Astrocyte of the cerebellum (primary cell): ENCODE data around the gene MTFR1L.
A peak's percentile ranks its signal among the peaks of the same experiment; 100 is the strongest.

Source experiments
- DNase-seq: peaks from one replicate; pipeline ENCODE4 v3.0.0-alpha.2; 2011; ENCODE audit warnings: low read depth
- H3K4me3 ChIP-seq: 2 replicates; pipeline ENCODE4 v1.5.1; 2011; ENCODE audit warnings: mild to moderate bottlenecking, low read depth, low read length, moderate library complexity
- in situ Hi-C: cut with HindIII; loops from 2 replicates; pipeline ENCODE4 v1.10.0; 2017; ENCODE audit warnings: low sequenced_read_pairs
- TF ChIP-seq, protein P1 (sequence below): IDR thresholded peaks from 2 replicates; pipeline ENCODE4 v1.5.1; 2012; ENCODE audit warnings: low read length, low read depth, moderate library complexity, mild to moderate bottlenecking; ENCODE audit errors: missing control alignments

MTFR1L gene

DNA sequence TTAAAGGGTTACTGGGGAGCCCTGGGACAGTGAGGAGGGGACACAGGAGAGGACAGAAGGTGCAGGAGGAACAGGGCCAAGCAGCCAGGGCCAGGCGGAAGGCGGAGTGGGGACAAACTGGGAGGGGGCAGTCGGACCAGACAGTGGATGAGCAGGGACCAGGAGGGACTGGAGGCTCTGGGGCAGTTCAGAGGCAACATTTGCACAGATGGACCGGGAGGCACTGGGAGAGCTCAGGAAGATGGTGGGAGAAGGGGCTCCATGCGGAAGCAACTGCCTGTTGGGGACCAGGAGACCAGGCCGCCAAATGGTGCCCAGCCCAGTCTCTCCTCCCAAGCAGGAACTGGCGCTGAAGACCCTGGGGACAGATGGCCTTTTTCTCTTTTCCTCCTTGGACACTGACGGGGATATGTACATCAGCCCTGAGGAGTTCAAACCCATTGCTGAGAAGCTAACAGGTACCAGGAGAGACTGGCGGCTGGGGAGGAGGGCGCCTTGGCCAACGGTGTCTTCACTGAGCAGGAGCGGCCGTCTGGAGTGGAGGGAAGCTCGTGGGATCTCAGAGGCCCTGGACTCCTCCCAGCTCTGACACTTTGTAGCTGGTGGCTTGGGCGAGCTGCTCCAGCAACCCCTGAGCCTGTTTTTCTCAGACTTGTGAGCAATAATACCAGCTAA is 18.9 kb upstream of the MTFR1L start:
- in situ Hi-C loops = no loop called here
- TF ChIP-seq, protein P1, sequence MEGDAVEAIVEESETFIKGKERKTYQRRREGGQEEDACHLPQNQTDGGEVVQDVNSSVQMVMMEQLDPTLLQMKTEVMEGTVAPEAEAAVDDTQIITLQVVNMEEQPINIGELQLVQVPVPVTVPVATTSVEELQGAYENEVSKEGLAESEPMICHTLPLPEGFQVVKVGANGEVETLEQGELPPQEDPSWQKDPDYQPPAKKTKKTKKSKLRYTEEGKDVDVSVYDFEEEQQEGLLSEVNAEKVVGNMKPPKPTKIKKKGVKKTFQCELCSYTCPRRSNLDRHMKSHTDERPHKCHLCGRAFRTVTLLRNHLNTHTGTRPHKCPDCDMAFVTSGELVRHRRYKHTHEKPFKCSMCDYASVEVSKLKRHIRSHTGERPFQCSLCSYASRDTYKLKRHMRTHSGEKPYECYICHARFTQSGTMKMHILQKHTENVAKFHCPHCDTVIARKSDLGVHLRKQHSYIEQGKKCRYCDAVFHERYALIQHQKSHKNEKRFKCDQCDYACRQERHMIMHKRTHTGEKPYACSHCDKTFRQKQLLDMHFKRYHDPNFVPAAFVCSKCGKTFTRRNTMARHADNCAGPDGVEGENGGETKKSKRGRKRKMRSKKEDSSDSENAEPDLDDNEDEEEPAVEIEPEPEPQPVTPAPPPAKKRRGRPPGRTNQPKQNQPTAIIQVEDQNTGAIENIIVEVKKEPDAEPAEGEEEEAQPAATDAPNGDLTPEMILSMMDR = no peak
- no peak for DNase-seq
- H3K4me3 ChIP-seq = peak overlapping the region; percentile 56

DNA sequence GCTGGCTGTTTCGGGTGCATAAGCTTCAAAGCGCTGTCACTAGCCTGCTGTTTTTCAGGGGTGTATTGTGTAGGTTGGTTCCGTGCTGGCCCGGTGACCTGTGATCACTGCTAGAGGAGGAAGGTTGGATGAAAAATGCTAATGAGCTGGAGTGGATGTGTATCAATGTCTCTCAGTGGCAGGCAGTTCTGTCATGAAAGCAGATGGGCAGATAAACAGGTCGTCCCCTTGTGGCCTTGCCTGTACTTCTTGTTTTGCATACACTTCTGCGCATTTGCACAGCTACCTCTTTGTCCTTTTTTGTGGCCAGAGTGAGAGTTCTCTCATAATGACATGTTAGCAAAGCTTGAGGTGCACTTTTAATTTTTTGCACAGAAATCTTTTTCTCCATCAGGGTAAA is 16.8 kb upstream of the MTFR1L start:
- in situ Hi-C loops = no loop called here
- TF ChIP-seq, protein P1 = no peak
- H3K4me3 ChIP-seq = no peak overlapping the region
- DNase-seq = no peak

DNA sequence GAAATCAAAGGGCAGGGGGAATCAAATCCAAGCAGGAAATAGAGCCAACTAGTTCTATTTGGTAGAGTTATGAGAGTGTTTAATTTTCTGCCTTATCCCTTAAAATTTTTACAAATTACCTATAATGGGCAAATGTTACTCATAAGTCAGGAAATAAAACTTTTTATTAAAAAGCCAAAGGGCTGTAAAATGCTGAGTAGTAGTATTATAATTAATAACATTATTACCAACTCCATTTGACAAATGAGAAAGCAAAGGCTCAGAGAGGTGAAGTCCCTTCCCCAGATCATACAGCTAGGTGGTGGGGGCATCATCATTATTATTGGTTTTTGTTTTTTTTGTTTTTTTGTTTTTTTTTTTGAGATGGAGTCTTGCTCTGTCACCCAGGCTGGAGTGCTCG is 16.4 kb upstream of the MTFR1L start:
- H3K4me3 ChIP-seq = no peak overlapping the region
- no peak for DNase-seq
- TF ChIP-seq, protein P1 = no peak
- in situ Hi-C loops = no loop called here

DNA sequence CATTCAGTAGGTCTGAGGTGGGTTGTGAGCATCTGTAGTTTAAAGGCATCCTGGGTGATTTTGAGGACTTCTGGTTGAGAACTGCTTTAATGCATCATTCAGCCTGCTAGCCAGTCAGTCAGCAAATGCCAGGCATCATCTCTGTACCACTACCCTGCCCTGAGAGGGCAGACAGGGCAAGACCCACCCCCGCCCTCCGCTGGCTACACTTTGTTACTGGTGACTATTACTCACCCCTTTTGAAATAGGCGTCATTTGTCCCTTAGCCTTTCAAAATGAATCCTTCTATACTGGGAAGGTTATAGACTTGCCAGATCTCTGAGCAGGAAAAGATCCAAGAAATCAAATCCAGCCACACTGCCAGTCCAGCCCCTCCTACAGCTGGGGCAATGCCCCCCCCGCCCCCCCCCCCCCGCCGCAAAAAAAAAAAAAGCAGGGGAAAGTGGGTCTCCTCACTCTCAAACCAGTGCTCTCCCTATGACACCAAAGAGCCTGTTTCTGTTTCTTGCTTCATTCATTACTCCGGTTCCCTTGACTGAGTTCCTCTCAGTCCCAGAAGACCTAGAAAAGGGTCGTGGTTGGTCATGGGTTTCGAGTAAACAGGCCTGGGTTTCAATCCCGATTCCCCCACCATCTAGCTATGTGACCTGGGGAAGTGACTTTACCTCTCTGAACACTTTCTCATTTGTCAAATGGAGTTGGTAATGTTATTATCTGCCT is 15.3 kb upstream of the MTFR1L start:
- H3K4me3 ChIP-seq = no peak overlapping the region
- in situ Hi-C loops = no loop called here
- TF ChIP-seq, protein P1 = no peak
- no peak for DNase-seq

DNA sequence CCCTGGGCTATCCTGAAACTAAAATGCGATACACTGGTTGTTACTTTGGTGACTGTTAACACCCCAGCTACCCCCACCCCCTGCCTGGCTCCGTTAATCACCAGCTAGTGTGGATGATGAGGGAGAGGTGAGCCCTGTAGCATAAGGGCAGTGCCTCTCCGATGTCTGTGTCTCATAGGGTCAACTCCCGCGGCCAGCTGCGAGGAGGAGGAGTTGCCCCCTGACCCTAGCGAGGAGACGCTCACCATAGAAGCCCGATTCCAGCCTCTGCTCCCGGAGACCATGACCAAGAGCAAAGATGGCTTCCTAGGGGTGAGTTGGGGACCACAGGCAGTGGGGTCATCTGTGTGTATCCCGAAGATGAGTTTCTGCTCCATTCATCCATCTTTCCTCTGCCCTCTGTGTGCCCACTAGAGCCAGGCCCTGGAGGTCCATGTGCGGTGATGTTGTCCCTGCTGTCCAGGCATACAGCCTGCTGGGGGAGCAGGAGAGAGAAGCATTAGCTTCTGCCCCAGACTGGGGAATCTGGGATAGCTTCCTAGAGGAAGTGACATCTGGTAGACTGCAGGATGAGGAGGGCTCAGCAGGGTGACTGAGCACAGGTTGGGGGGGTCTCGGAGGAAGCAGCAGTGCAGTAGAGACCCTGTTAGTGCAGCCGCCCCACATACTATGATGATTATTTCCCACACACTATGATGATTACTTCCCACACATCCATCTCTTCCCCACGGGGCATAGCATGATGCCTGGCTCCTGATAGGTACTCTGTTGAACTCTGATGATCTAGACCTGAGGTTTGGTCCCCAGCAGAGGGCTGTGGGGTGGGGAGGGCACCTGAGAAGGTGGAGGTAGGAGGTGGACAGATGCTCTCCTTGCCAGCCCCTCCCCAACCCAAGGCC is 14.5 kb upstream of the MTFR1L start:
- H3K4me3 ChIP-seq = no peak overlapping the region
- in situ Hi-C loops = no loop called here
- TF ChIP-seq, protein P1 = no peak
- DNase-seq = no peak

DNA sequence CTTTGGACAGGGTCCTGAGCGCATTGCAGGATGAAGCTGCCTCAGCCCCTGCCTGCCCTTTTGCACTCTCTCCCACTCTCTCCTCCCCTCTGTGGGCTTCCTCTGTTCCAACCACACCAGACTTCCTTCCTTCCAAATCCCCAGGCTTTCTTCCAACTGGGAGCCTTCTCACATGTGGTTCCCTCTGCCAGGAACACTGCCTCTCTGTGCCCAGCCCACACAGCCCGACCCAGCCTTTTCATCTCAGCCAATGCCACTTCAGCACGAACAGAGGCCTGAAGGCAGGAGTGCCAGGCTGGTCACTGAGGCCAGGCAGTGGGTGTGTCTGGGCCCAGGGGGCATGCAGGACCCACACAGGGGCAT is 13.9 kb upstream of the MTFR1L start:
- TF ChIP-seq, protein P1 = no peak
- H3K4me3 ChIP-seq = no peak overlapping the region
- DNase-seq = no peak
- in situ Hi-C loops = no loop called here
